ENCODE measurements around the gene NECTIN4.

GRCh38 chr1:161090617-161091016 is 1.3 kb upstream of the NECTIN4 start:
- no peak for TF ChIP-seq CTCF (conservative IDR thresholded peaks at IDR 0.05 in 1 of 2, IDR thresholded peaks at IDR 0.05 in 1 of 2; ENCODE audit: extremely low read depth in 1 of 2, insufficient read depth in 1 of 2, low read depth in 1 of 2, low read length in 2 of 2)
- no peak for TF ChIP-seq EZH2 (IDR thresholded peaks at IDR 0.05; ENCODE audit: borderline replicate concordance, low read length)

All from mammary epithelial cell (primary cell).